H1 (cell line): ENCODE results near the gene FECH. TPM values are rescaled to one million over a fixed set of nuclear protein-coding genes. Genes with fewer than 3 reads are reported as not detected.

Experiments used
- BCL11A ChIP-seq, 2 experiments: IDR thresholded peaks; one replicate each; pipeline ENCODE4 v1.6.1; 2011; ENCODE audit warnings: low read depth in 2 of 2, low read length in 2 of 2, mild to moderate bottlenecking in 2 of 2
- CHD1 ChIP-seq: IDR thresholded peaks from 2 replicates; pipeline ENCODE4 v1.6.1; 2012; ENCODE audit warnings: low read depth, low read length, improper control_type of control experiment
- CTBP2 ChIP-seq: IDR thresholded peaks from 2 replicates; pipeline ENCODE4 v1.7.0; 2011; ENCODE audit warnings: borderline replicate concordance, mild to moderate bottlenecking, moderate library complexity, mixed read lengths, low read length; ENCODE audit not compliant: insufficient read depth, insufficient read length
- EP300 ChIP-seq, 2 experiments: IDR thresholded peaks; 1 replicate in 1 of 2; 2 replicates in 1 of 2; pipeline ENCODE4 v1.6.1; 2011 to 2012; ENCODE audit warnings: low read depth in 2 of 2, low read length in 2 of 2, mild to moderate bottlenecking in 2 of 2, borderline replicate concordance in 1 of 2, inconsistent platforms in 1 of 2, moderate library complexity in 1 of 2
- HDAC6 ChIP-seq: IDR thresholded peaks from one replicate; pipeline ENCODE4 v1.7.1; 2012; ENCODE audit warnings: low read depth, mild to moderate bottlenecking, inconsistent platforms, low read length, moderate library complexity
- POLR2AphosphoS5 ChIP-seq: IDR thresholded peaks from 2 replicates; pipeline ENCODE4 v1.6.1; 2011; ENCODE audit warnings: low read depth, low read length
- RFX5 ChIP-seq: IDR thresholded peaks from 2 replicates; pipeline ENCODE4 v1.6.1; 2011; ENCODE audit warnings: low read depth, low read length, improper control_type of control experiment, borderline replicate concordance
- SAP30 ChIP-seq: fragments of 300-600 bp; sonication (generic); IDR thresholded peaks from 2 replicates; pipeline ENCODE4 v1.7.1; 2012; ENCODE audit warnings: low read length, moderate library complexity, mild to moderate bottlenecking, inconsistent platforms; ENCODE audit not compliant: insufficient read depth, insufficient replicate concordance
- SP1 ChIP-seq: IDR thresholded peaks from 2 replicates; pipeline ENCODE4 v1.6.1; 2011; ENCODE audit warnings: low read depth, low read length
- polyA plus RNA-seq, 7 experiments: library from polyadenylated mRNA; depleted of rRNA in 3 of 7; stranded (reverse) in 5 of 7; unstranded in 2 of 7; fragments of >200 nt in 5 of 7; fragments of 200-250 nt in 2 of 7; gene quantifications; 1 replicate in 5 of 7; 2 replicates in 1 of 7; 4 replicates in 1 of 7; pipeline versions ENCODE4 v1.2.1 to v1.2.3, GENCODE V29; 2011 to 2013; ENCODE audit warnings: missing spikeins in 2 of 7, mixed read lengths in 2 of 7
- total RNA-seq: library from RNA; stranded (reverse); fragmentation: NEBNext Ultra II Directional; extraction: Animal tissue kit (Norgen Biotek cat#: 25700); gene quantifications from 2 replicates; pipeline ENCODE4 v1.2.1, GENCODE V29; 2021

The FECH gene
- total and polyA plus RNA-seq, 2 of the 8 experiments (the other 6 are each of a cell fraction or from before 2014, with no cell fraction given): 13.1 to 26.6 TPM

- TF ChIP-seq HDAC6: no peak
- no peak for TF ChIP-seq CHD1
- no peak for TF ChIP-seq EP300 (IDR thresholded peaks at IDR 0.05; ENCODE audit: borderline replicate concordance in 1 of 2, low read depth in 2 of 2, low read length in 2 of 2)
- no peak for TF ChIP-seq SP1
- TF ChIP-seq CTBP2: no peak
- TF ChIP-seq RFX5: no peak
- no peak for TF ChIP-seq SAP30
- TF ChIP-seq BCL11A (IDR thresholded peaks at IDR 0.05; ENCODE audit: low read depth in 2 of 2, low read length in 2 of 2): no peak
- TF ChIP-seq POLR2AphosphoS5: no peak
Observed at GRCh38 chr18:57587098-57587661, 678 bp upstream of the FECH start (continued).
